ENCODE measurements around the gene LINGO4. TPM values are rescaled to one million over a fixed set of nuclear protein-coding genes. Genes with fewer than 3 reads are reported as not detected.

The LINGO4 gene
- total RNA-seq, 4 donors from 2014 or later = 0.38 to 2.7 (median 0.81) TPM

- no peak overlapping the region for H3K27ac ChIP-seq
- TF ChIP-seq CTCF (IDR thresholded peaks at IDR 0.05) = no peak
- no peak for TF ChIP-seq POLR2A (IDR thresholded peaks at IDR 0.05)
- TF ChIP-seq EP300 (IDR thresholded peaks at IDR 0.05) = no peak
- no peak for TF ChIP-seq POLR2AphosphoS5 (IDR thresholded peaks at IDR 0.05)
These were observed 44.7 kb upstream of the LINGO4 start for GRCh38 chr1:151849871-151850270.

GRCh38 chr1:151849126-151849525 is 43.9 kb upstream of the LINGO4 start:
- Histone ChIP-seq H3K36me3 (no peaks in the 10 kb centered on the region), H3K4me1 (peaks cover 37% of the 10 kb centered on the region), H3K4me3 (no peak overlapping the region), H3K9me3 (no peaks in the 10 kb centered on the region), H3K27ac (peak overlapping the region; percentile 41), H3K27me3 (no peaks in the 10 kb centered on the region)
- WGBS = 30% methylated on average over 3 of the region's 3 CpGs
- TF ChIP-seq POLR2A (IDR thresholded peaks at IDR 0.05) (no peak), CTCF (IDR thresholded peaks at IDR 0.05) (no peak), EP300 (IDR thresholded peaks at IDR 0.05) (no peak), POLR2AphosphoS5 (IDR thresholded peaks at IDR 0.05) (no peak)
- no peak for DNase-seq (ENCODE audit: low spot score in 2 of 2)

More at GRCh38 chr1:151849871-151850270, 44.7 kb upstream of the LINGO4 start:
- Histone ChIP-seq H3K4me1 (peaks cover 39% of the 10 kb centered on the region), H3K36me3 (no peaks in the 10 kb centered on the region), H3K4me3 (no peak overlapping the region), H3K9me3 (no peaks in the 10 kb centered on the region), H3K27me3 (no peaks in the 10 kb centered on the region)
- no peak for DNase-seq (ENCODE audit: low spot score in 2 of 2)

GRCh38 chr1:151847867-151848596 is 42.8 kb upstream of the LINGO4 start:
- Histone ChIP-seq H3K4me3 (no peak overlapping the region), H3K36me3 (no peaks in the 10 kb centered on the region), H3K27me3 (no peaks in the 10 kb centered on the region), H3K9me3 (no peaks in the 10 kb centered on the region), H3K27ac (no peak overlapping the region), H3K4me1 (peaks cover 30% of the 10 kb centered on the region)
- no peak for TF ChIP-seq POLR2A (IDR thresholded peaks at IDR 0.05)
- no peak for TF ChIP-seq EP300 (IDR thresholded peaks at IDR 0.05)
- no peak for TF ChIP-seq POLR2AphosphoS5 (IDR thresholded peaks at IDR 0.05)
- TF ChIP-seq CTCF (IDR thresholded peaks at IDR 0.05) = no peak
- WGBS = 62% methylated on average over 11 of the region's 11 CpGs
- DNase-seq (ENCODE audit: low spot score in 2 of 2) = no peak

GRCh38 chr1:151846686-151847237 is 41.5 kb upstream of the LINGO4 start:
- WGBS = 87% methylated on average over 8 of the region's 8 CpGs
- Histone ChIP-seq H3K27ac (no peak overlapping the region), H3K4me1 (peaks cover 23% of the 10 kb centered on the region), H3K36me3 (no peaks in the 10 kb centered on the region), H3K27me3 (no peaks in the 10 kb centered on the region), H3K4me3 (no peak overlapping the region), H3K9me3 (no peaks in the 10 kb centered on the region)
- DNase-seq (ENCODE audit: low spot score in 2 of 2) = peak in 1 of 2 donors; percentile 31
- no peak for TF ChIP-seq POLR2AphosphoS5 (IDR thresholded peaks at IDR 0.05)
- TF ChIP-seq EP300 (IDR thresholded peaks at IDR 0.05) = no peak
- no peak for TF ChIP-seq POLR2A (IDR thresholded peaks at IDR 0.05)
- no peak for TF ChIP-seq CTCF (IDR thresholded peaks at IDR 0.05)

- peaks cover 21% of the 10 kb centered on the region for H3K4me1 ChIP-seq
- no peak for TF ChIP-seq POLR2A (IDR thresholded peaks at IDR 0.05)
- TF ChIP-seq POLR2AphosphoS5 (IDR thresholded peaks at IDR 0.05) = no peak
- TF ChIP-seq CTCF (IDR thresholded peaks at IDR 0.05) = no peak
- TF ChIP-seq EP300 (IDR thresholded peaks at IDR 0.05) = no peak
- no peak for DNase-seq (ENCODE audit: low spot score in 2 of 2)
- WGBS = 77% methylated on average over 6 of the region's 6 CpGs
- no peak overlapping the region for H3K4me3 ChIP-seq
- no peaks in the 10 kb centered on the region for H3K36me3 ChIP-seq
- H3K27ac ChIP-seq = no peak overlapping the region
- H3K9me3 ChIP-seq = no peaks in the 10 kb centered on the region
- no peaks in the 10 kb centered on the region for H3K27me3 ChIP-seq
These were observed 40.9 kb upstream of the LINGO4 start for GRCh38 chr1:151846062-151846568.

Data from suprapubic skin (tissue), 4 donors.